Measurements from ENCODE around the gene GAREM1. TPM values are rescaled to one million over a fixed set of nuclear protein-coding genes. Genes with fewer than 3 reads are reported as not detected.

The GAREM1 gene
- total and polyA plus RNA-seq, 9 of the 15 experiments (the other 6 are each of a cell fraction or from before 2014, with no cell fraction given), result 0.03 to 0.33 (median 0.07) TPM; not detected in 1

DNA sequence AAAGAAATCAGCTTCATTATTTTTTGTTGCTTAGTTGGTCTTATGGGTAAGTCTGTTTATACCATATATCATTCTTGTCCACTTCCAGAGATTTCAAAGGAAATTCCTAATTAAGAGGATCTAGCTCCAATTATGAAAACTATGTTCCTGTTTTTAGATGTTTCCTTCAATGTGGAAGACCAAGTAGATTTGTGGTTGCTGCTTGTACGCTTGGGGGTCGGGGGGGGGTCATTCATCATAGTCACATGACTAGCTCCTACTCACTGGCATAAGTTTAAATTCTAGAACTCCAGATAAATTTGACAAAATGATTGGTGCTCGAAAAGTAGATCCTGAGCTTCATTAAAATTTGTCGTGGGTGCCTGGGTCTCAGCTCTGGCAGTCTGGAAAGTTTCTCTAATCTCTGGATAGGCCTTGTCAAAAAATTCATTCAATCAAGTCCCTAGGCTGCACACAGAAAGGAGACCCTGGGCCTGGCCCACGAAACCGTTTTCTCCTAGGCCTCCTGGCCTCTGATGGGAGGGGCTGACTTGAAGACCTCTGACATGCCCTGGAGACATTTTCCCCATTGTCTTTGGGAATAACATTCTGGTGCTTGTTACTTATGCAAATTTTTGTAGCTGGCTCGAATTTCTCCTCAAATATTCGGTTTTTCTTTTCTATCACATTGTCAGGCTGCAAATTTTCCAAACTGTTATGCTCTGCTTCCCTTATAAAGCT is 218.4 kb downstream of the GAREM1 start:
- Histone ChIP-seq H3K4me2 (ENCODE audit: insufficient read depth, low read length) (no peak overlapping the region), H3K27me3 (ENCODE audit: control insufficient read depth in 2 of 2, insufficient read depth in 2 of 2, low read length in 2 of 2) (no peaks in the 10 kb centered on the region), H2AFZ (ENCODE audit: low read depth, low read length) (no peak overlapping the region), H3K79me2 (ENCODE audit: control insufficient read depth, insufficient read depth, low read length) (no peaks in the 10 kb centered on the region), H3K4me1 (replicated peaks in 1 of 2; ENCODE audit: control insufficient read depth in 2 of 2, insufficient read depth in 2 of 2, low read length in 2 of 2) (no peaks in the 10 kb centered on the region), H3K4me3 (no peak overlapping the region), H4K20me1 (replicated peaks; ENCODE audit: control insufficient read depth, insufficient read depth, low read length) (no peaks in the 10 kb centered on the region), H3K27ac (ENCODE audit: extremely low read depth, low read depth, low read length) (no peak overlapping the region), H3K9ac (ENCODE audit: insufficient read depth in 1 of 2, low read depth in 2 of 2, low read length in 2 of 2) (no peak overlapping the region), H3K9me1 (ENCODE audit: control insufficient read depth, insufficient read depth, low read length) (no peaks in the 10 kb centered on the region), H3K9me3 (replicated peaks; ENCODE audit: control insufficient read depth, insufficient read depth, low read depth, low read length) (no peaks in the 10 kb centered on the region), H3K36me3 (ENCODE audit: control insufficient read depth, insufficient read depth, low read length) (no peaks in the 10 kb centered on the region)
- DNase-seq (ENCODE audit: extremely low read depth in 1 of 4, low spot score in 3 of 4), result no peak
- in situ Hi-C loops (cut with MboI), result no loop called here
- no peak for TF ChIP-seq FOXK2 (conservative IDR thresholded peaks at IDR 0.05 in 1 of 2, IDR thresholded peaks at IDR 0.05 in 1 of 2; ENCODE audit: low read depth in 2 of 2)
- TF ChIP-seq PHTF2 (CRISPR knock-in tag; IDR thresholded peaks at IDR 0.05), result no peak
- POLR2A ChIA-PET, result interaction anchor here (0.6 kb wide), 1 partner anchor 346 kb away, joined by 3 read pairs; no protein-coding TSS in a partner anchor
- intact Hi-C loops (cut with micrococcal nuclease), result no loop called here
- ATAC-seq, result no peak
- BruUV-seq (replicated peaks), result no TSS peak
- WGBS (ENCODE audit: insufficient coverage, low coverage, missing lambda C conversion rate), result 0% methylated on average over 8 of the region's 8 CpGs
- CTCF ChIA-PET (ENCODE audit: low intra/inter-chr PET ratio), result no interaction called here
- FAIRE-seq, result no peak

DNA sequence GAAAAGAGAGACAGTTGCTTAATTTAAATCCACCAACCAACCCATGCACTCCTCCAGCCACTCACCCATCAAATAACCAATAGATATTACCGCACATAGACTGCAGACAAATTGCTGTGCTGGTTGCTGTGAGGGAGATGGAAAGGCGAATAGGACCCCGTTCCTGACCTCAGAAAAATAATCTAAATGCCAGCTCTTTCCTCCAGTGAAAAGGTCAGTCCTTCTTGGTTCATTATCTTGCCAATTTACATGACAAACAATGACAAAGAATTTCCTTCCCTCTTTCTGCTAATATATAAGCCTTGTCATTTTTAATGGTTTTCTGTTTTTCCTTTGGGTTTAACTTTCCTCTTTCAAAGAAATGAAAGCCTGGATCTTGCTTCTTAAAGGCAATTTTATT is 219.2 kb downstream of the GAREM1 start:
- FAIRE-seq (no peak), ATAC-seq (no peak), DNase-seq (ENCODE audit: extremely low read depth in 1 of 4, low spot score in 3 of 4) (no peak)
- Histone ChIP-seq H3K27ac (ENCODE audit: extremely low read depth, low read depth, low read length) (no peak overlapping the region), H3K4me2 (ENCODE audit: insufficient read depth, low read length) (no peak overlapping the region), H4K20me1 (replicated peaks; ENCODE audit: control insufficient read depth, insufficient read depth, low read length) (no peaks in the 10 kb centered on the region), H3K79me2 (ENCODE audit: control insufficient read depth, insufficient read depth, low read length) (no peaks in the 10 kb centered on the region), H3K4me1 (replicated peaks in 1 of 2; ENCODE audit: control insufficient read depth in 2 of 2, insufficient read depth in 2 of 2, low read length in 2 of 2) (no peaks in the 10 kb centered on the region), H3K27me3 (ENCODE audit: control insufficient read depth in 2 of 2, insufficient read depth in 2 of 2, low read length in 2 of 2) (no peaks in the 10 kb centered on the region), H3K4me3 (no peak overlapping the region), H3K9me3 (replicated peaks; ENCODE audit: control insufficient read depth, insufficient read depth, low read depth, low read length) (no peaks in the 10 kb centered on the region), H3K36me3 (ENCODE audit: control insufficient read depth, insufficient read depth, low read length) (no peaks in the 10 kb centered on the region), H2AFZ (ENCODE audit: low read depth, low read length) (no peak overlapping the region), H3K9ac (ENCODE audit: insufficient read depth in 1 of 2, low read depth in 2 of 2, low read length in 2 of 2) (no peak overlapping the region), H3K9me1 (ENCODE audit: control insufficient read depth, insufficient read depth, low read length) (no peaks in the 10 kb centered on the region)
- intact Hi-C loops (cut with micrococcal nuclease) (no loop called here), in situ Hi-C loops (cut with MboI) (no loop called here)
- 0% methylated on average over 3 of the region's 3 CpGs for WGBS (ENCODE audit: insufficient coverage, low coverage, missing lambda C conversion rate)
- ChIA-PET CTCF (ENCODE audit: low intra/inter-chr PET ratio) (no interaction called here), POLR2A (no interaction called here)
- no TSS peak for BruUV-seq (replicated peaks)
- TF ChIP-seq ZFPM2 (CRISPR knock-in tag; IDR thresholded peaks at IDR 0.05) (no peak), PYGO2 (tag; IDR thresholded peaks at IDR 0.05) (no peak), ZNF311 (CRISPR knock-in tag; IDR thresholded peaks at IDR 0.05) (no peak), ZNF124 (CRISPR knock-in tag; IDR thresholded peaks at IDR 0.05) (no peak), ZNF699 (CRISPR knock-in tag; IDR thresholded peaks at IDR 0.05; ENCODE audit: insufficient replicate concordance) (no peak), ZNF140 (CRISPR knock-in tag; IDR thresholded peaks at IDR 0.05) (no peak), PHF8 (IDR thresholded peaks at IDR 0.05; ENCODE audit: borderline replicate concordance, low read length) (no peak), EGR1 (conservative IDR thresholded peaks at IDR 0.05) (no peak)
- TF ChIP-seq, protein P1, sequence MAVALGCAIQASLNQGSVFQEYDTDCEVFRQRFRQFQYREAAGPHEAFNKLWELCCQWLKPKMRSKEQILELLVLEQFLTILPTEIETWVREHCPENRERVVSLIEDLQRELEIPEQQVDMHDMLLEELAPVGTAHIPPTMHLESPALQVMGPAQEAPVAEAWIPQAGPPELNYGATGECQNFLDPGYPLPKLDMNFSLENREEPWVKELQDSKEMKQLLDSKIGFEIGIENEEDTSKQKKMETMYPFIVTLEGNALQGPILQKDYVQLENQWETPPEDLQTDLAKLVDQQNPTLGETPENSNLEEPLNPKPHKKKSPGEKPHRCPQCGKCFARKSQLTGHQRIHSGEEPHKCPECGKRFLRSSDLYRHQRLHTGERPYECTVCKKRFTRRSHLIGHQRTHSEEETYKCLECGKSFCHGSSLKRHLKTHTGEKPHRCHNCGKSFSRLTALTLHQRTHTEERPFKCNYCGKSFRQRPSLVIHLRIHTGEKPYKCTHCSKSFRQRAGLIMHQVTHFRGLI (CRISPR knock-in tag; IDR thresholded peaks at IDR 0.05), result no peak
- TF ChIP-seq, protein P2, sequence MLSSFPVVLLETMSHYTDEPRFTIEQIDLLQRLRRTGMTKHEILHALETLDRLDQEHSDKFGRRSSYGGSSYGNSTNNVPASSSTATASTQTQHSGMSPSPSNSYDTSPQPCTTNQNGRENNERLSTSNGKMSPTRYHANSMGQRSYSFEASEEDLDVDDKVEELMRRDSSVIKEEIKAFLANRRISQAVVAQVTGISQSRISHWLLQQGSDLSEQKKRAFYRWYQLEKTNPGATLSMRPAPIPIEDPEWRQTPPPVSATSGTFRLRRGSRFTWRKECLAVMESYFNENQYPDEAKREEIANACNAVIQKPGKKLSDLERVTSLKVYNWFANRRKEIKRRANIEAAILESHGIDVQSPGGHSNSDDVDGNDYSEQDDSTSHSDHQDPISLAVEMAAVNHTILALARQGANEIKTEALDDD (IDR thresholded peaks at IDR 0.05), result no peak
- TF ChIP-seq, protein P3, sequence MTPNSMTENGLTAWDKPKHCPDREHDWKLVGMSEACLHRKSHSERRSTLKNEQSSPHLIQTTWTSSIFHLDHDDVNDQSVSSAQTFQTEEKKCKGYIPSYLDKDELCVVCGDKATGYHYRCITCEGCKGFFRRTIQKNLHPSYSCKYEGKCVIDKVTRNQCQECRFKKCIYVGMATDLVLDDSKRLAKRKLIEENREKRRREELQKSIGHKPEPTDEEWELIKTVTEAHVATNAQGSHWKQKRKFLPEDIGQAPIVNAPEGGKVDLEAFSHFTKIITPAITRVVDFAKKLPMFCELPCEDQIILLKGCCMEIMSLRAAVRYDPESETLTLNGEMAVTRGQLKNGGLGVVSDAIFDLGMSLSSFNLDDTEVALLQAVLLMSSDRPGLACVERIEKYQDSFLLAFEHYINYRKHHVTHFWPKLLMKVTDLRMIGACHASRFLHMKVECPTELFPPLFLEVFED (CRISPR knock-in tag; conservative IDR thresholded peaks at IDR 0.05), result no peak
